MCF 10A (cell line): ENCODE data around the gene CLCF1. TPM values are rescaled to one million over a fixed set of nuclear protein-coding genes. Genes with fewer than 3 reads are reported as not detected.

Experiments used
- BruUV-seq: library from RNA; stranded (reverse); fragments of 400-500 nt; replicated peaks from 2 replicates; lab custom pipeline; 2021; lab: Mats Ljungman, UMichigan
- CTCF ChIA-PET: fragments of 300-600 bp; sonication (Branson Sonifier 250); formaldehyde crosslinking; extraction: SDS; loops from one replicate; lab custom pipeline; 2021; ENCODE audit warnings: antibody characterized with exemption, inconsistent platforms; lab: Yijun Ruan, JAX
- POLR2A ChIA-PET: fragments of 300-600, 350-650 bp; sonication (Branson Sonifier 250); formaldehyde crosslinking; extraction: SDS; loops from one replicate; lab custom pipeline; 2020; ENCODE audit warnings: antibody characterized with exemption, inconsistent platforms; lab: Yijun Ruan, JAX
- DNase-seq: peaks from one replicate; pipeline ENCODE4 v3.0.0-alpha.2; 2018; ENCODE audit not compliant: unreplicated experiment
- H3K27ac Mint-ChIP-seq: one replicate; pipeline ENCODE4 v1.8.0; 2022; ENCODE audit warnings: mild to moderate bottlenecking, low read depth, mixed read lengths; ENCODE audit not compliant: unreplicated experiment
- H3K27me3 Mint-ChIP-seq: one replicate; pipeline ENCODE4 v1.8.0; 2022; ENCODE audit warnings: mixed read lengths; ENCODE audit not compliant: insufficient read depth, unreplicated experiment
- H3K36me3 Mint-ChIP-seq: one replicate; pipeline ENCODE4 v1.8.0; 2022; ENCODE audit warnings: mild to moderate bottlenecking, moderate library complexity, mixed read lengths; ENCODE audit not compliant: insufficient read depth, unreplicated experiment
- H3K4me1 Mint-ChIP-seq: one replicate; pipeline ENCODE4 v1.8.0; 2022; ENCODE audit warnings: mixed read lengths; ENCODE audit not compliant: insufficient read depth, unreplicated experiment
- H3K4me3 Mint-ChIP-seq: one replicate; pipeline ENCODE4 v1.8.0; 2022; ENCODE audit warnings: mild to moderate bottlenecking, moderate library complexity, mixed read lengths; ENCODE audit not compliant: unreplicated experiment
- H3K9me3 Mint-ChIP-seq: one replicate; pipeline ENCODE4 v1.8.0; 2022; ENCODE audit warnings: mixed read lengths; ENCODE audit not compliant: unreplicated experiment
- CTCF ChIP-seq: fragments of 200-600 bp; IDR thresholded peaks from one replicate; pipeline ENCODE4 v1.8.0; 2022; ENCODE audit warnings: antibody characterized with exemption, mild to moderate bottlenecking; ENCODE audit not compliant: unreplicated experiment
- intact Hi-C: fragments of 100-400 bp; cut with micrococcal nuclease; formaldehyde crosslinking; loops from 2 replicates; pipeline ENCODE4 v1.14.1; 2022
- total RNA-seq: library from RNA; stranded (reverse); gene quantifications from 2 replicates; pipeline ENCODE4 v1.2.3, GENCODE V29; 2022

The CLCF1 gene
- total RNA-seq, 1 experiment from 2014 or later, result 5.8 TPM

- Mint-ChIP-seq H3K4me1 (peaks cover 47% of the 10 kb centered on the region), H3K9me3 (no peaks in the 10 kb centered on the region)
- POLR2A ChIA-PET, result interaction anchor here (1.2 to 8.9 kb wide), 6 partner anchors 10 to 119 kb away, joined by 3 to 144 read pairs (median 19); partner anchors contain the start of genes POLD4 and RAD9A
Measured at GRCh38 chr11:67381244-67381972, 8.0 kb upstream of the CLCF1 start.

GRCh38 chr11:67379061-67380058 lies 6.0 kb upstream of the CLCF1 start:
- CTCF ChIA-PET, result interaction anchor here (0.6 to 19.3 kb wide), 10 partner anchors 8 to 112 kb away, joined by 3 to 659 read pairs (median 5); partner anchors contain the start of genes POLD4 and RAD9A

More at GRCh38 chr11:67381244-67381972, 8.0 kb upstream of the CLCF1 start:
- DNase-seq, result no peak
- no peak overlapping the region for H3K27ac Mint-ChIP-seq
- BruUV-seq, result no TSS peak
- no peaks in the 10 kb centered on the region for H3K27me3 Mint-ChIP-seq
- CTCF ChIA-PET, result interaction anchor here (0.5 to 19.3 kb wide), 23 partner anchors 8 to 527 kb away, joined by 3 to 659 read pairs (median 4); partner anchors contain the start of genes GRK2, POLD4 and RAD9A
- intact Hi-C loops, result loop anchor here (5.0 kb wide), 1 partner anchor 34 kb away; no protein-coding TSS in a partner anchor
- TF ChIP-seq CTCF, result no peak
- no peak overlapping the region for H3K4me3 Mint-ChIP-seq
- H3K36me3 Mint-ChIP-seq, result peaks cover 24% of the 10 kb centered on the region

GRCh38 chr11:67378544-67378943 lies 5.1 kb upstream of the CLCF1 start:
- no TSS peak for BruUV-seq
- no peak overlapping the region for H3K27ac Mint-ChIP-seq
- no peaks in the 10 kb centered on the region for H3K9me3 Mint-ChIP-seq
- intact Hi-C loops, result no loop called here
- H3K4me1 Mint-ChIP-seq, result peaks cover 46% of the 10 kb centered on the region
- ChIA-PET POLR2A (interaction anchor here (1.5 to 4.8 kb wide), 4 partner anchors 24 to 75 kb away, joined by 4 to 29 read pairs (median 5); partner anchors contain the start of gene SSH3), CTCF (interaction anchor here (0.9 to 19.3 kb wide), 4 partner anchors 8 to 112 kb away, joined by 3 to 659 read pairs (median 5); partner anchors contain the start of gene POLD4)
- no peak overlapping the region for H3K4me3 Mint-ChIP-seq
- H3K36me3 Mint-ChIP-seq, result peaks cover 24% of the 10 kb centered on the region
- no peaks in the 10 kb centered on the region for H3K27me3 Mint-ChIP-seq
- no peak for DNase-seq
- TF ChIP-seq CTCF, result no peak

More at GRCh38 chr11:67379061-67380058, 6.0 kb upstream of the CLCF1 start:
- POLR2A ChIA-PET, result interaction anchor here (0.6 to 8.9 kb wide), 10 partner anchors 9 to 763 kb away, joined by 3 to 144 read pairs (median 4); partner anchors contain the start of genes POLD4, RBM14, SSH3 and TMEM134
- H3K36me3 Mint-ChIP-seq, result peaks cover 24% of the 10 kb centered on the region
- H3K4me3 Mint-ChIP-seq, result no peak overlapping the region
- peaks cover 40% of the 10 kb centered on the region for H3K4me1 Mint-ChIP-seq
- H3K27ac Mint-ChIP-seq, result peak overlapping the region; percentile 9
- TSS peak; percentile 45 for BruUV-seq
- no peak for TF ChIP-seq CTCF
- H3K27me3 Mint-ChIP-seq, result no peaks in the 10 kb centered on the region
- no peaks in the 10 kb centered on the region for H3K9me3 Mint-ChIP-seq
- DNase-seq, result peak; percentile 82
- intact Hi-C loops, result loop anchor here (5.0 kb wide), 1 partner anchor 32 kb away; no protein-coding TSS in a partner anchor
